Epithelial cell of alveolus of lung (primary cell): ENCODE measurements around the gene SPATA12. TPM values are rescaled to one million over a fixed set of nuclear protein-coding genes. Genes with fewer than 3 reads are reported as not detected.

Experiments
- total RNA-seq: library from RNA; depleted of rRNA; stranded (reverse); fragments of >200 nt; gene quantifications from 2 replicates; pipeline ENCODE4 v1.2.1, GENCODE V29; 2015

Gene SPATA12
- not detected in 2 replicates for total RNA-seq

GRCh38 chr3:57060089-57060821, at the start of gene SPATA12:
TSS of gene SPATA12 (plus strand) at chr3:57060664. CDS start at chr3:57073695, 13,031 bp downstream.

Other genes with a start within 250 kb of the SPATA12 start
- 2.3 and 2.4 TPM in 2 replicates for gene IL17RD, start 104.7 kb downstream of the SPATA12 start, total RNA-seq
- gene HESX1, start 139.3 kb downstream of the SPATA12 start, total RNA-seq, result 0.72 TPM in 1 of 2 replicates, not detected in the other
- 28.7 and 29.0 TPM in 2 replicates for gene APPL1, start 167.1 kb downstream of the SPATA12 start, total RNA-seq
- gene ASB14, start 232.0 kb downstream of the SPATA12 start, total RNA-seq, result not detected in 2 replicates